GM21423 (cell line): ENCODE results near the gene DNAAF8.
"Not testable (repeated sequence)": the region's sequence is repeated elsewhere in the genome, so short reads cannot be mapped to it uniquely, and the experiment has no call there.

ENCODE experiments used
- ATAC-seq: cut with Tn5 transposase; IDR thresholded peaks from one replicate; pipeline ENCODE4 v1.9.1; 2021; ENCODE audit warnings: mild to moderate bottlenecking, moderate library complexity; ENCODE audit not compliant: unreplicated experiment

DNAAF8 gene

DNA sequence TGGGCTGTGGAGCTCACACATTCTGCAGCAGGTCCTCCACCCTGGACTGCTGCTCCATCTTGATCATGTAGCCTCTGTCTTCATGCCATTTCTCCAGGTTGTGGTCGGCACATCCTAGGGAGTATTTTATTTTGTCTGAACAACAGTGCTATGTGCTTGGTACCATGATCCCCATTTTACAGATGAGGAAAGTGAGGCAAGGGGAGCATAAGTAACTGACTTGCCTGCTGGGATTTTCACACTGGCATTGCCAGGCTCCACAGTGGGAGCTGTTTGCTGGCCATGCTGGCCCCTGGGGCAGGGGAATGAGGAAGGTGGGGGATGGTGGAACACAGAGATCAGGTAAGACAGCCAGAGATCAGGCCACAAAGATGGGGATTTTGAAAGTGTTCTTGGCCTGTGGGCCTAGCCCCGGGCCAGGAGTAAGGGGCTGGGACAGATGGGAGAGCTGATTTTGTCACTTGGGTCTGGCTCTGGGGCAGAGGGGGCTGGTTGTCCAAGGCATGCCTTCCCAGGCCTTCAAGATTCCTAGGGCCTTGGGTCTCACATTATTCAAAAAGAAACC is 41.9 kb downstream of the DNAAF8 start:
- no peak for ATAC-seq

DNA sequence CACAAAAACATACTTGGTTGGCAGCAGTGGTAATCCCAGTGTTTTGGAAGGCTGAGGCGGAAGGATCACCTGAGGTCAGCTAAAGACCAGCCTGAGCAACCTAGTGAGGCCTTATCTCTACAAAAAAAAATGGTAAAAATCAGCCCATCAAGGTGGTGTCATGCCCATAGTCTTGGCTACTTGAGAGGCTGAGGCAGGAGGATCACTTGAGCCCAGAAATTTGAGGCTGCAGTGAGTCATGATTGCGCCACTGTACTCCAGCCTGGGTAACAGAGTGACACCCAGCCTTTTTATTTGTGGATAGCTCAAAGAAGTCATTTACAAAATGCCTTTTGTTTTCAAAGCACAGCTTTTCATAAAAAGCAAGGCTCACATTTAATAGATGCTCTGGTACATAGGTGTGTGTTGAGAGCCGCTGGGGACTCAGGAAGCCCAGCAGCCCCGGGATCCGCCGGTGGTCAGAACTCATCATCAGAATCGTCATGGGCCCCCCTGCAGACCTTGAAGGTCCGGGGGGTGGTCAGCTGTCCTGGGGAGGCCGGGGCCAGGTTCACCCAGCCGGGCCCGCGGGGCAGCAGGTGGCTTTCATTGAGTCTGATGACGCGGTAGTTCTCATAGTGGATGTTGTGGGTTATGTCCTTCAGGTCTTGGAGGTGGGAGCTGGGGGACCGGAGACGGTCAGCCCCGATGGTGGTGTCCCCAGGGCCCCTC is 43.2 kb downstream of the DNAAF8 start:
- ATAC-seq, result no peak

DNA sequence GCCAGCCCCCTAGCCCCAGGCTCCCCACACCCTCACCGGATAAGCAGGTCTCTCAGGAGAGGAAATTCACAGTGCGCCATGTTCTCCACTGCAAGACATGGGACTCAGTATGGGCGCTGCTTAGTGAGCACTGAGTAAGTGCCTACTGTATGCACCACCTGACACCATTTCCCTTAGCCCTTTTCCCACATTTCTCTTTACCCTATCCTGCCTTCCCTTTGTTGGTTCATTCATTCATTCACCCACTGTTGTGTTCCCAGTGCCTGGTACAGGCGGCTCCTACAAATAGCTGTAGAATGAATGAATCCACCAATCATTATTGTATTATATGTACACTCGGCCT is 43.7 kb downstream of the DNAAF8 start:
- ATAC-seq, result no peak

DNA sequence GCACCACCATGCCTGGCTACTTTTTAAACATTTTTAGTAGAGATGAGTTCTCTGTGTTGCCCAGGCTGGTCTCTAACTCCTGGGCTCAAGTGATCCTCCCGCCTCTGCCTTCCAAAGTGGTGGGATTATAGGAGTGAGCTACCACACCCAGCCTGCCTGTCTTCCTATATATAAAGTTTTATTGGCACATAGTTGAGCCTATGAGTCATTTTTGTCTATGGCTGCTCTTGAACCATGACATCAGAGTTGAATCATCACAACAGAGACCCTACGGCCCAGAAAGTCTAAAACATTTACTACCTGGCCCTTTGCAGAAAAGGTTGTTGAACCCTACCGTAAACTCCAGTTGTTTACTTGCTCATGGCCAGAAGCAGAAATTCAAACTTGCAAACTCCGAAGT is 45.9 kb downstream of the DNAAF8 start:
- no peak for ATAC-seq

- no peak for ATAC-seq
Observed at GRCh38 chr16:4783251-4783950, 49.1 kb downstream of the DNAAF8 start.

DNA sequence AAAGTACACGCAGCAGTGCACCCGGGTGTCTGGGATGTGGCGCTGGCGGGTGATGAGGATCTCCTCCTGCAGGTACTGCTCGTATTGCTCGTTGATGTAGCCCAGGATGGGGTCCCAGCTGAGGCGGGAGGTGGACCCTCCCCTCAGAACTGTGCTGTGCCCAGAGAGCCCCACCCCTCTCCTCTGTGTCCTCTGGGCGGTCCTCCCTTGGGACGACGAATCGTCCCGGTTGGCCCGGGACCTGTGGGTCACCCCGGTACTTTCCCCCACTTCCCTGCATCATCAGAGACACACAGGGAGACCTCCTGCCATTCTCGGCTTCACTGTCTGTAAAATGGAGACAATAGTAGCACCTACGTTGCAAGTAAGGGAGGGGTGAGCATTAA is 49.6 kb downstream of the DNAAF8 start:
- ATAC-seq, result no peak

GRCh38 chr16:4784444-4784987 is 50.2 kb downstream of the DNAAF8 start:
- ATAC-seq, result not testable (repeated sequence)

DNA sequence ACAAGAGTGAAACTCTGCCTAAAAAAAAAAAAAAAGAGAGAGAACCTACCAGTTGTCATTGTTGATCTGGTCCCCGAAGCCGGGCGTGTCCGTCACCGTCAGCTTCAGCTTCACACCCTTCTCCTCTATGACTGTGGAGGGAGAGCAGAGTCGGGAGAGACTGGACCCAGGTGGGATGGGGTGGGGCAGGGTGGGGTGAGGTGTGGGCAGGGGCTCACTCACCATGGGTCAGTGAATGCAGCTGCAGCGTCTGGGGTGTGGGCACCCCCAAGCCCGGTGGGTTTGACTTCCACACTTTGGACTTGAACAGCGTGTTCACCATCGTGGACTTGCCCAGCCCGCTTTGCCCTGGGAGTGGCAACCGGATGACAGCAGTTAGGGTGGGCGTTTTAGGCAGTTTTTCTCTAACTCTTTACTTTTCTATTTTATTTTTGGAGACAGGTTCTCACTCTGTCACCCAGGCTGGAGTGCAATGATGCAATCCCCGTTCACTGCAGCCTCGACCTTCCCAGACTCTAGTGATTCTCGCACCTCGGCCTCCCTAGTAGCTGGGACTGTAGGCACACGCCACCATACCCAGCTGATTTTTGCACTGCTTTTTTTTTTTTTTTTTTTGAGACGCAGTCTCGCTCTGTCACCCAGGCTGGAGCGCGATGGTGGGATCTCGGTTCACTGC is 51.6 kb downstream of the DNAAF8 start:
- ATAC-seq, result no peak

GRCh38 chr16:4787068-4787467 is 52.7 kb downstream of the DNAAF8 start:
- ATAC-seq, result no peak

DNA sequence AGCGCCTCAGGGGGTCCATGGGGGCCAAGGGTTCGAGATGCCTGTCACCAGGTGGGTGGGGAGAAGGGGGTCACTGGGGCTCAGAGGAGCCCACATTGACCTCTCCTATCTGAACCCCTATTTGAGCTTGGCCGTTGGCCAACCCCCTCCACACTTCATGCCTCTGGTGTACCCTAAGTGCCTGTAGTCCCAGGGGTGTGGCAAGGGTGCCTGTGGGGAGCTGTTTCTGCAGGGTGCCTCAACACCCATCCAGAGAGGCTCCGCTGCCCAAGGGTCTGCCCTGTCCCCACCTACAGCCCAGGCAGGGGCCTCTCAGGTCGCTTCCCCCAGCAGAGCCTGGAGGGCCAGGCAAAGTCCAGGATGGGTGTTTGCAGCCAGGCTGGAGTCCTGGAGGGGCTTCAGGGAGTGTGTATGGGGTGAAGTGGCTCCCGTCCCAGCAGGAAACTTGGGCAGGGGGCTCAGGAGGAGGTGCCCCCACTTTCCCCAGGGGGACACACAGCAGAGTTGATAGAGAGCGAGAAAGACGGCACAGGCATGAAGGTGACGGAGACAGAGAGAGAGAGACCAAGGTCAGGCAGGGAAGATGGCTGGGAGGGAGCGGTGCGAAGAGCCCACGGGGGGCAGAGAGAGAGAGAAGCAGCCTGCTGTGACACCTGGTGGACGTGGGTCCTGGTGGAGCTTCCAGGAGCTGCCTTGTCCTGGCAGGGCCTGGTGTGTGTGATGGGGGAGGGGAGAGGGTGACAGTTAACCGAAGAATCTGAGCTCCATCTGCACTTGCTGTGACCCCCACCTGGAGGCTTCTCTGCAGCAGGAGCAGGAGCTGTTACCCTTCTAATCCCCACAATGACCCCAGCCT is 53.5 kb downstream of the DNAAF8 start, which contains the start of gene SEPTIN12:
Gene SEPTIN12, minus strand, starts transcription at position 719 of the 856 bp plus-strand sequence. Its CDS starts 700 bp downstream, at position 19.
- ATAC-seq, result no peak

DNA sequence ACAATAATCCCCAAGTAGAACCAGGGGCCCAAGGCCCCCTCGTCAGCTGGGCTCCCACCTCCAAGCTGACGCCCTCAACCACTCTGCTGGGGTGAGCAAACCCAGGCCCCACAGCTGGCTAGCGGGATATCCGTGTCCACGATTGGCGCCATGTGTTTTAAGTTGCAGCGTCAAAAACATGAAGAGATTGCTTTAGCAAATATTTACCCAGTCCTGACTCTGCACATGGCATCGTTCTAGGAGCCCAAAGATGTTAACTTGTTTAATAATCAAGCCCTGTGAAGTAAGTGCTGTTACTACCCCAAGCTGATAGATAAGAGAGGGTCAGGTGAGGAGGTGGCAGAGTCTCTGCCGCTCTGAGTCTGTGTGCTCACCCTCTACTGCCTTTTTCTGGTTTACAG is 54.2 kb downstream of the DNAAF8 start:
- no peak for ATAC-seq

- no peak for ATAC-seq
Observed at GRCh38 chr16:4788910-4789309, 54.6 kb downstream of the DNAAF8 start.

- ATAC-seq, result no peak
Observed at GRCh38 chr16:4790261-4790660, 55.9 kb downstream of the DNAAF8 start.

DNA sequence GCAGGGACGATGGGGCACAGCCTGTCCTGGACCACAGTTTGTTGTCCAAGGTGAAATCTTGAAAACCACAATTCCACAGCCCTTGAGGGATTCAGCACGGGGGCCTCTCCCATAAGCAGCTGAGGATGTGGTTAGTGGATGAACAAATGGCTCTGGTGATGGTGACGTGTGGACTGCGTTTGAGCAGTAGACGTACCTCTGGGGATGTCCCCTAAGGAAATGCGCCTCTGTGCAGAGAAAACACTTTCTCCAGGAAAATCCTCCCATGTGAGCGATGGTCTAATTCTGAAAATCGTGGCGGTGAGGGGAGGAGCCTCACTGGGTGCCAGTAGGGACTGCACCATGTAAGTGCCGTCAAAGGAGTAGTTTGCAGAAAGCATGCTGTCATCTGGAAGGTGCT is 56.5 kb downstream of the DNAAF8 start:
- ATAC-seq, result no peak

DNA sequence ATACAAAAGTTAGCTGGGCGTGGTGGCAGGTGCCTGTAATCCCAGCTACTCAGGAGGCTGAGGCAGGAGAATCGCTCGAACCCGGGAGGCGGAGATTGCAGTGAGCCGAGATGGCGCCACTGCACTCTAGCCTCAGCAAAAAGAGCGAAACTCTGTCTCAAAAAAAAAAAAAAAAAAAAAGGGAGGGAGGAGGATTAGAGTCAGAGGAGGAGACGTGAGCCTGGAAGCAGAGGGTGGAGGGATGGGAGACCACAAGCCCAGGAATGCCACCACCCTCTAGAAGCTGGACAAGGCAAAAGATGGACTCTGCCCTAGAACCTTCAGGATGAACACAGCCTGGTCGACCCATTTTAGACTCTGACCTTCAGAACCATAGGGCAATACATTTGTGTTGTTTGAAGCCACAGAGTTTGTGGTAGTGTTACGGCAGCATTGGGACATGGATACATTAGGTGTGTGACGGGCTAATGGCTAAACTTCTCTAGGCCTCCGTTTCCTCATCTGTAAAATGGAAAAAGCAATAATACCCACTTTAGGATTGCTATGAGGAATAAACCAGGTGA is 58.7 kb downstream of the DNAAF8 start:
- no peak for ATAC-seq

GRCh38 chr16:4795181-4795827 is 61.0 kb downstream of the DNAAF8 start, which contains the start of gene SMIM22:
Gene SMIM22, plus strand, starts transcription at chr16:4795369. Its CDS starts 366 bp downstream, at chr16:4795735.
- ATAC-seq, result no peak

GRCh38 chr16:4795828-4796572 is 61.7 kb downstream of the DNAAF8 start:
- no peak for ATAC-seq

- ATAC-seq, result no peak
Observed at GRCh38 chr16:4796982-4797804, 62.9 kb downstream of the DNAAF8 start.
